Endodermal cell (in vitro differentiated cells): Measurements from ENCODE around the gene C17orf67. TPM values are rescaled to one million over a fixed set of nuclear protein-coding genes. Genes with fewer than 3 reads are reported as not detected.

ENCODE experiments used
- DNase-seq: peaks from one replicate; pipeline ENCODE4 v3.0.0-alpha.2; 2017
- H3K27ac ChIP-seq: 2 replicates; pipeline ENCODE4 v1.5.1; 2013; ENCODE audit warnings: mild to moderate bottlenecking, low read depth, low read length, moderate library complexity
- H3K27me3 ChIP-seq: 2 replicates; pipeline ENCODE4 v1.6.1; 2013; ENCODE audit warnings: mild to moderate bottlenecking, low read length, moderate library complexity; ENCODE audit not compliant: insufficient read depth, control insufficient read depth, poor library complexity, severe bottlenecking
- H3K36me3 ChIP-seq: 2 replicates; pipeline ENCODE4 v1.7.0; 2013; ENCODE audit warnings: mild to moderate bottlenecking, low read length, moderate library complexity; ENCODE audit not compliant: control insufficient read depth, insufficient read depth
- H3K4me1 ChIP-seq: one replicate; pipeline ENCODE4 v1.7.0; 2013; ENCODE audit warnings: low read length; ENCODE audit not compliant: control insufficient read depth, insufficient read depth
- H3K4me3 ChIP-seq: 2 replicates; pipeline ENCODE4 v1.5.1; 2013; ENCODE audit warnings: mild to moderate bottlenecking, low read length, moderate library complexity
- H3K9ac ChIP-seq: 2 replicates; pipeline ENCODE4 v1.6.1; 2013; ENCODE audit warnings: mild to moderate bottlenecking, low read length, moderate library complexity; ENCODE audit not compliant: poor library complexity, severe bottlenecking; ENCODE audit errors: extremely low read depth
- H3K9me3 ChIP-seq: 2 replicates; pipeline ENCODE4 v1.6.1; 2013; ENCODE audit warnings: mild to moderate bottlenecking, low read length, moderate library complexity; ENCODE audit not compliant: control insufficient read depth
- H3K27ac Mint-ChIP-seq: 2 replicates; pipeline ENCODE4 v1.8.0; 2020; ENCODE audit warnings: mixed read lengths
- H3K27me3 Mint-ChIP-seq: 2 replicates; pipeline ENCODE4 v1.8.0; 2021; ENCODE audit warnings: mild to moderate bottlenecking, mixed read lengths; ENCODE audit not compliant: insufficient read depth
- H3K36me3 Mint-ChIP-seq: 2 replicates; pipeline ENCODE4 v1.8.0; 2020; ENCODE audit warnings: low read depth, mixed read lengths
- H3K4me1 Mint-ChIP-seq: 2 replicates; pipeline ENCODE4 v1.8.0; 2020; ENCODE audit warnings: mixed read lengths
- H3K4me3 Mint-ChIP-seq: 2 replicates; pipeline ENCODE4 v1.8.0; 2020; ENCODE audit warnings: mild to moderate bottlenecking, moderate library complexity, mixed read lengths
- H3K9me3 Mint-ChIP-seq: 2 replicates; pipeline ENCODE4 v1.8.0; 2020; ENCODE audit warnings: mild to moderate bottlenecking, mixed read lengths
- CTCF ChIP-seq: fragments of 200-600 bp; sonication (generic); conservative IDR thresholded peaks from 2 replicates; pipeline ENCODE4 v1.5.0; 2021; ENCODE audit warnings: antibody characterized with exemption, mild to moderate bottlenecking
- WGBS, 2 experiments: methylation state at CpG; one replicate each; pipeline versions ENCODE4 v1.1.5 to v1.1.7; 2013; ENCODE audit warnings: missing lambda C conversion rate in 2 of 2, mixed read lengths in 1 of 2; ENCODE audit not compliant: insufficient coverage in 1 of 2, insufficient read length in 1 of 2; 5-methylcytosine and 5-hydroxymethylcytosine counted together
- total RNA-seq, 2 donors: library from RNA; stranded (reverse); fragmentation: NEBNext Ultra II Directional in 1 of 2; extraction: Animal tissue kit (Norgen Biotek cat#: 25700) in 1 of 2; gene quantifications; 2 replicates in 1 of 2; 3 replicates in 1 of 2; pipeline ENCODE4 v1.2.1, GENCODE V29; 2021

C17orf67 gene
- total RNA-seq, 2 donors from 2014 or later: 1.2 to 1.5 TPM

GRCh38 chr17:56831369-56832095 lies 2.2 kb downstream of the C17orf67 start:
- H3K27ac ChIP-seq: no peak overlapping the region
- Mint-ChIP-seq H3K9me3 (no peaks in the 10 kb centered on the region), H3K4me1 (peaks cover 11% of the 10 kb centered on the region), H3K4me3 (no peak overlapping the region), H3K27ac (no peak overlapping the region), H3K36me3 (peaks cover 4% of the 10 kb centered on the region), H3K27me3 (peaks cover 31% of the 10 kb centered on the region)
- 93 to 97% methylated on average over 13 to 16 of the region's 16 CpGs for WGBS, 2 experiments
- no peak overlapping the region for H3K9ac ChIP-seq
- H3K4me1 ChIP-seq: no peaks in the 10 kb centered on the region
- no peak for TF ChIP-seq CTCF
- H3K9me3 ChIP-seq: no peaks in the 10 kb centered on the region
- no peak for DNase-seq
- peaks cover 29% of the 10 kb centered on the region for H3K27me3 ChIP-seq
- H3K36me3 ChIP-seq: no peaks in the 10 kb centered on the region
- H3K4me3 ChIP-seq: no peak overlapping the region

GRCh38 chr17:56830726-56831368 lies 2.9 kb downstream of the C17orf67 start:
- Mint-ChIP-seq H3K36me3 (peaks cover 4% of the 10 kb centered on the region), H3K27me3 (peaks cover 28% of the 10 kb centered on the region), H3K9me3 (no peaks in the 10 kb centered on the region), H3K4me3 (no peak overlapping the region), H3K4me1 (peaks cover 11% of the 10 kb centered on the region), H3K27ac (no peak overlapping the region)
- peaks cover 26% of the 10 kb centered on the region for H3K27me3 ChIP-seq
- H3K9me3 ChIP-seq: no peaks in the 10 kb centered on the region
- 92 to 93% methylated on average over 7 of the region's 7 CpGs for WGBS, 2 experiments
- no peak for TF ChIP-seq CTCF
- H3K4me1 ChIP-seq: no peaks in the 10 kb centered on the region
- no peak overlapping the region for H3K27ac ChIP-seq
- H3K36me3 ChIP-seq: no peaks in the 10 kb centered on the region
- DNase-seq: no peak
- H3K9ac ChIP-seq: no peak overlapping the region
- H3K4me3 ChIP-seq: no peak overlapping the region

- no peaks in the 10 kb centered on the region for H3K4me1 Mint-ChIP-seq
- no peaks in the 10 kb centered on the region for H3K4me1 ChIP-seq
- 95 to 100% methylated on average over 2 to 4 of the region's 4 CpGs for WGBS, 2 experiments
These were observed 6.9 kb downstream of the C17orf67 start for GRCh38 chr17:56826611-56827414.

More at GRCh38 chr17:56826611-56827414, 6.9 kb downstream of the C17orf67 start:
- no peak for DNase-seq
- H3K4me3 ChIP-seq: no peak overlapping the region
- H3K9me3 ChIP-seq: no peaks in the 10 kb centered on the region
- Mint-ChIP-seq H3K27ac (no peak overlapping the region), H3K36me3 (peaks cover 4% of the 10 kb centered on the region), H3K4me3 (no peak overlapping the region), H3K9me3 (no peaks in the 10 kb centered on the region), H3K27me3 (peaks cover 7% of the 10 kb centered on the region)
- peaks cover 2% of the 10 kb centered on the region for H3K27me3 ChIP-seq
- TF ChIP-seq CTCF: no peak
- H3K27ac ChIP-seq: no peak overlapping the region
- no peak overlapping the region for H3K9ac ChIP-seq
- H3K36me3 ChIP-seq: no peaks in the 10 kb centered on the region
